GM21723 (cell line): ENCODE data around the gene ATP1A4.
A peak's percentile ranks its signal among the peaks of the same experiment; 100 is the strongest.

Experiments
- ATAC-seq: cut with Tn5 transposase; IDR thresholded peaks from one replicate; pipeline ENCODE4 v1.9.1; 2021; ENCODE audit warnings: mild to moderate bottlenecking, moderate library complexity; ENCODE audit not compliant: unreplicated experiment

Gene ATP1A4

GRCh38 chr1:160204526-160205241 lies 53.3 kb downstream of the ATP1A4 start:
- peak; percentile 62 for ATAC-seq

- ATAC-seq, result peak; percentile 57
Observed at GRCh38 chr1:160205242-160206035, 54.0 kb downstream of the ATP1A4 start, which contains the start of gene PEA15. TSS of gene PEA15 (plus strand) at chr1:160205384. CDS start at chr1:160211545, 6,161 bp downstream.

GRCh38 chr1:160206036-160206389 lies 54.6 kb downstream of the ATP1A4 start:
- ATAC-seq, result peak; percentile 46

GRCh38 chr1:160206421-160207117 lies 55.2 kb downstream of the ATP1A4 start:
- no peak for ATAC-seq

GRCh38 chr1:160207118-160207650 lies 55.8 kb downstream of the ATP1A4 start:
- no peak for ATAC-seq

- ATAC-seq, result no peak
Observed at GRCh38 chr1:160207771-160208556, 56.6 kb downstream of the ATP1A4 start.

GRCh38 chr1:160208557-160209320 lies 57.3 kb downstream of the ATP1A4 start:
- no peak for ATAC-seq

GRCh38 chr1:160209321-160210046 lies 58.1 kb downstream of the ATP1A4 start:
- no peak for ATAC-seq

- ATAC-seq, result no peak
Observed at GRCh38 chr1:160210561-160210960, 59.2 kb downstream of the ATP1A4 start.

GRCh38 chr1:160211046-160211790 lies 59.8 kb downstream of the ATP1A4 start:
- ATAC-seq, result no peak

- ATAC-seq, result no peak
Observed at GRCh38 chr1:160214481-160215140, 63.2 kb downstream of the ATP1A4 start.

GRCh38 chr1:160216301-160216700 lies 64.9 kb downstream of the ATP1A4 start:
- ATAC-seq, result no peak

- no peak for ATAC-seq
Observed at GRCh38 chr1:160217481-160218051, 66.2 kb downstream of the ATP1A4 start.

GRCh38 chr1:160219062-160219929 lies 67.9 kb downstream of the ATP1A4 start:
- no peak for ATAC-seq

GRCh38 chr1:160220301-160220700 lies 68.9 kb downstream of the ATP1A4 start:
- ATAC-seq, result no peak

GRCh38 chr1:160221089-160221488 lies 69.7 kb downstream of the ATP1A4 start:
- no peak for ATAC-seq

GRCh38 chr1:160222546-160222945 lies 71.1 kb downstream of the ATP1A4 start:
- no peak for ATAC-seq
